ENCODE measurements around the gene RPUSD2. TPM values are rescaled to one million over a fixed set of nuclear protein-coding genes. Genes with fewer than 3 reads are reported as not detected.

Gene RPUSD2
- total and polyA plus RNA-seq, 2 experiments from 2014 or later = 22.0 to 25.5 TPM

GRCh38 chr15:40591389-40591788 lies 22.3 kb downstream of the RPUSD2 start:
- no peak for TF ChIP-seq EZH2 (IDR thresholded peaks at IDR 0.05; ENCODE audit: low read depth, unreplicated experiment)
- TF ChIP-seq POLR2AphosphoS5 (IDR thresholded peaks at IDR 0.05; ENCODE audit: low read depth) = 0 out of 2 replicates have a peak, but pooled peaks have one; percentile 18
- Mint-ChIP-seq H3K9me3 (peaks cover 5% of the 10 kb centered on the region), H3K4me3 (peak overlapping the region; percentile 58), H3K27ac (peak overlapping the region; percentile 36; the same call in 1 of the 2 replicates), H3K27me3 (ENCODE audit: insufficient read depth, low read depth, poor library complexity) (peaks cover 16% of the 10 kb centered on the region), H3K36me3 (ENCODE audit: low read depth) (peaks cover 3% of the 10 kb centered on the region; the same call in 1 of the 3 replicates), H3K4me1 (peaks cover 24% of the 10 kb centered on the region)
- peak overlapping the region; percentile 98 for H2AFZ ChIP-seq
- peaks cover 17% of the 10 kb centered on the region for H3K4me1 ChIP-seq (ENCODE audit: insufficient read depth)
- ATAC-seq (peak; percentile 20), DNase-seq (ENCODE audit: low spot score) (peak; percentile 69)
- peak overlapping the region; percentile 79 for H3K4me2 ChIP-seq
- no peaks in the 10 kb centered on the region for H3K27me3 ChIP-seq (ENCODE audit: insufficient read depth)
- H3F3A ChIP-seq (replicated peaks; ENCODE audit: low read depth) = peaks cover 7% of the 10 kb centered on the region; the same call in 1 of the 2 replicates
- no peaks in the 10 kb centered on the region for H3K9me2 ChIP-seq (ENCODE audit: insufficient read depth)
- no peaks in the 10 kb centered on the region for H3K36me3 ChIP-seq (ENCODE audit: insufficient read depth)
- no peaks in the 10 kb centered on the region for H4K20me1 ChIP-seq (replicated peaks; ENCODE audit: insufficient read depth)
- H3K79me2 ChIP-seq (replicated peaks; ENCODE audit: insufficient read depth) = peaks cover 15% of the 10 kb centered on the region
- H3K4me3 ChIP-seq = peak overlapping the region; percentile 50
- 0 out of 2 replicates have a peak overlapping the region, but pooled peaks have one; percentile 14 for H3K27ac ChIP-seq (ENCODE audit: low read depth)

GRCh38 chr15:40593165-40593564 lies 24.1 kb downstream of the RPUSD2 start:
- Histone ChIP-seq H3K36me3 (ENCODE audit: insufficient read depth) (no peaks in the 10 kb centered on the region), H3K27ac (ENCODE audit: low read depth) (no peak overlapping the region), H3K27me3 (ENCODE audit: insufficient read depth) (no peaks in the 10 kb centered on the region), H3K79me2 (replicated peaks; ENCODE audit: insufficient read depth) (peaks cover 32% of the 10 kb centered on the region), H3K4me2 (peak overlapping the region; percentile 43; the same call in 1 of the 2 replicates), H3K9me2 (ENCODE audit: insufficient read depth) (no peaks in the 10 kb centered on the region), H3K4me3 (no peak overlapping the region), H3F3A (replicated peaks; ENCODE audit: low read depth) (peaks cover 7% of the 10 kb centered on the region; the same call in 1 of the 2 replicates), H3K4me1 (ENCODE audit: insufficient read depth) (peaks cover 17% of the 10 kb centered on the region), H2AFZ (0 out of 2 replicates have a peak overlapping the region, but pooled peaks have one; percentile 3), H4K20me1 (replicated peaks; ENCODE audit: insufficient read depth) (no peaks in the 10 kb centered on the region; the same call in 1 of the 2 replicates)
- H3K9me3 Mint-ChIP-seq = peaks cover 5% of the 10 kb centered on the region
- H3K4me3 Mint-ChIP-seq = no peak overlapping the region
- peaks cover 24% of the 10 kb centered on the region for H3K4me1 Mint-ChIP-seq
- DNase-seq (ENCODE audit: low spot score) (no peak), ATAC-seq (no peak)
- H3K36me3 Mint-ChIP-seq (ENCODE audit: low read depth) = peaks cover 3% of the 10 kb centered on the region; the same call in 1 of the 3 replicates
- peaks cover 16% of the 10 kb centered on the region for H3K27me3 Mint-ChIP-seq (ENCODE audit: insufficient read depth, low read depth, poor library complexity)
- no peak overlapping the region for H3K27ac Mint-ChIP-seq
- TF ChIP-seq JUNB (IDR thresholded peaks at IDR 0.05; ENCODE audit: unreplicated experiment) = no peak
- TF ChIP-seq ETS1 (IDR thresholded peaks at IDR 0.05) = no peak
- TF ChIP-seq ZNF114 (CRISPR knock-in tag; IDR thresholded peaks at IDR 0.05) = no peak
- TF ChIP-seq EZH2 (IDR thresholded peaks at IDR 0.05; ENCODE audit: low read depth, unreplicated experiment) = no peak
- TF ChIP-seq ZNF331 (CRISPR knock-in tag; IDR thresholded peaks at IDR 0.05; ENCODE audit: low read depth) = no peak
- no peak for TF ChIP-seq REST (IDR thresholded peaks at IDR 0.05; ENCODE audit: unreplicated experiment)
- no peak for TF ChIP-seq CTCF (conservative IDR thresholded peaks at IDR 0.05; ENCODE audit: low read depth in 2 of 2)
- no peak for TF ChIP-seq NANOG (IDR thresholded peaks at IDR 0.05; ENCODE audit: borderline replicate concordance)
- TF ChIP-seq EZH2phosphoT487 (IDR thresholded peaks at IDR 0.05; ENCODE audit: unreplicated experiment) = no peak
